Fibroblast of lung (primary cell): ENCODE data around the gene P3H3. TPM values are rescaled to one million over a fixed set of nuclear protein-coding genes. Genes with fewer than 3 reads are reported as not detected.

Source experiments
- DNase-seq, 2 donors: peaks; one replicate each; pipeline versions ENCODE4 v3.0.0 to v3.0.0-alpha.2; 2010; ENCODE audit warnings: low read depth in 2 of 2
- H2AFZ ChIP-seq: 2 replicates; pipeline ENCODE4 v1.5.1; 2012; ENCODE audit warnings: low read length, control low read depth, inconsistent platforms
- H3K27ac ChIP-seq: 2 replicates; pipeline ENCODE4 v1.5.1; 2011; ENCODE audit warnings: low read length, control low read depth; ENCODE audit not compliant: insufficient read depth
- H3K27me3 ChIP-seq: 2 replicates; pipeline ENCODE4 v1.5.1; 2011; ENCODE audit warnings: mild to moderate bottlenecking, low read length; ENCODE audit not compliant: control insufficient read depth, insufficient read depth
- H3K36me3 ChIP-seq: 2 replicates; pipeline ENCODE4 v1.5.1; 2011; ENCODE audit warnings: low read length; ENCODE audit not compliant: control insufficient read depth, insufficient read depth
- H3K4me1 ChIP-seq: 2 replicates; pipeline ENCODE4 v1.5.1; 2011; ENCODE audit warnings: low read length; ENCODE audit not compliant: control insufficient read depth, insufficient read depth; ENCODE audit errors: extremely low read depth
- H3K4me2 ChIP-seq: 2 replicates; pipeline ENCODE4 v1.5.1; 2011; ENCODE audit warnings: low read length, control low read depth; ENCODE audit not compliant: insufficient read depth; ENCODE audit errors: extremely low read depth
- H3K4me3 ChIP-seq, 4 experiments: fragments of 200-600 bp in 1 of 4; sonication (generic) in 1 of 4; replicated peaks in 1 of 4; 2 replicates each; pipeline ENCODE4 v1.5.1; 2011 to 2016; ENCODE audit warnings: low read length in 4 of 4, low read depth in 3 of 4, mild to moderate bottlenecking in 3 of 4, control low read depth in 2 of 4, inconsistent platforms in 1 of 4, mixed read lengths in 1 of 4; ENCODE audit not compliant: insufficient read depth in 1 of 4; ENCODE audit errors: control extremely low read depth in 1 of 4
- H3K79me2 ChIP-seq: 2 replicates; pipeline ENCODE4 v1.5.1; 2012; ENCODE audit warnings: mild to moderate bottlenecking, low read length, inconsistent platforms; ENCODE audit not compliant: control insufficient read depth, insufficient read depth
- H3K9ac ChIP-seq: 2 replicates; pipeline ENCODE4 v1.5.1; 2011; ENCODE audit warnings: mild to moderate bottlenecking, low read length, control low read depth; ENCODE audit not compliant: insufficient read depth
- H3K9me3 ChIP-seq: 2 replicates; pipeline ENCODE4 v1.5.1; 2012; ENCODE audit warnings: low read depth, low read length; ENCODE audit not compliant: control insufficient read depth, insufficient read depth
- H4K20me1 ChIP-seq: 2 replicates; pipeline ENCODE4 v1.5.1; 2011; ENCODE audit warnings: low read length; ENCODE audit not compliant: control insufficient read depth, insufficient read depth; ENCODE audit errors: extremely low read depth
- EZH2 ChIP-seq: IDR thresholded peaks from 2 replicates; pipeline ENCODE4 v1.5.1; 2012; ENCODE audit warnings: low read length, control low read depth, mild to moderate bottlenecking; ENCODE audit errors: missing control alignments
- polyA plus RNA-seq, 2 donors: library from polyadenylated mRNA; depleted of rRNA in 1 of 2; stranded (reverse) in 1 of 2; unstranded in 1 of 2; fragments of >200 nt; gene quantifications; 2 replicates each; pipeline ENCODE4 v1.2.1, GENCODE V29; 2011 to 2012; ENCODE audit warnings: missing spikeins in 1 of 2
- total RNA-seq: library from RNA; depleted of rRNA; stranded (reverse); fragments of >200 nt; gene quantifications from 2 replicates; pipeline ENCODE4 v1.2.1, GENCODE V29; 2014
- TF ChIP-seq, protein P1 (sequence below), 2 donors: IDR thresholded peaks in 1 of 2; conservative IDR thresholded peaks in 1 of 2; 1 replicate in 1 of 2; 2 replicates in 1 of 2; pipeline ENCODE4 v1.5.1; 2011 to 2012; ENCODE audit warnings: low read length in 2 of 2, control low read depth in 1 of 2, inconsistent platforms in 1 of 2, low read depth in 1 of 2, mild to moderate bottlenecking in 1 of 2

P3H3 gene
- total and polyA plus RNA-seq, 2 donors (not counting 1 experiment from before 2014, with no cell fraction given), result 44.0 to 96.3 TPM

DNA sequence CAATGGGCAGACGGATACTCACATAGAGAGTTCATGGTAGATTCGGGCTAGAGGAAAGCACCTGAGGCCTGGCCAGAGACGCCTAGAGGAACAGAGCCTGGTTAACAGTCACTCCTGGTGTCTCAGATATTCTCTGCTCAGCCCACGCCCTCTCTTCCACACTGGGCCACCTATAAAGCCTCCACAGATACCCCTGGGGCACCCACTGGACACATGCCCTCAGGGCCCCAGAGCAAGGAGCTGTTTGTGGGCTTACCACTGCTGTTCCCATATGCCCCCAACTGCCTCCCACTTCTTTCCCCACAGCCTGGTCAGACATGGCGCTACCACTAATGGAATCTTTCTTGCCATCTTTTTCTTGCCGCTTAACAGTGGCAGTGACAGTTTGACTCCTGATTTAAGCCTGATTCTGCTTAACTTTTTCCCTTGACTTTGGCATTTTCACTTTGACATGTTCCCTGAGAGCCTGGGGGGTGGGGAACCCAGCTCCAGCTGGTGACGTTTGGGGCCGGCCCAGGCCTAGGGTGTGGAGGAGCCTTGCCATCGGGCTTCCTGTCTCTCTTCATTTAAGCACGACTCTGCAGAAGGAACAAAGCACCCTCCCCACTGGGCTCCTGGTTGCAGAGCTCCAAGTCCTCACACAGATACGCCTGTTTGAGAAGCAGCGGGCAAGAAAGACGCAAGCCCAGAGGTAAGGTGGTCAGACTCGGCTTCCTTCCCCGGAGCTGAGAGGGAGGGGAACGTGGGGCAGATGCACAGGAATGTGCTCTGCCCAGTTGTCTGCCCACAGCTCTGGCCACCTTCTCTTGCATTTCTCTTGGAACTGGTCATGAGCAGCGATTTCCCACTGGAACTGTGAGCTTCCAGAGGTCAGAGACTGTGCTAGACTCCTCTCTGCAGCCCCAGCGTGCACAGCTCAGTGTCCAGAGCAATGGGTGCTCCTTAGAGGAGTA, 39.0 kb upstream of the P3H3 start, which contains the start of gene CD4:
Gene CD4 (plus strand): TSS at position 557 of the 953 bp plus-strand sequence. CDS start 10,611 bp downstream, outside the sequence.
- H3K4me3 ChIP-seq, result peak within 1 kb of the TSS; percentile 38 to 60 (median 52)

DNA sequence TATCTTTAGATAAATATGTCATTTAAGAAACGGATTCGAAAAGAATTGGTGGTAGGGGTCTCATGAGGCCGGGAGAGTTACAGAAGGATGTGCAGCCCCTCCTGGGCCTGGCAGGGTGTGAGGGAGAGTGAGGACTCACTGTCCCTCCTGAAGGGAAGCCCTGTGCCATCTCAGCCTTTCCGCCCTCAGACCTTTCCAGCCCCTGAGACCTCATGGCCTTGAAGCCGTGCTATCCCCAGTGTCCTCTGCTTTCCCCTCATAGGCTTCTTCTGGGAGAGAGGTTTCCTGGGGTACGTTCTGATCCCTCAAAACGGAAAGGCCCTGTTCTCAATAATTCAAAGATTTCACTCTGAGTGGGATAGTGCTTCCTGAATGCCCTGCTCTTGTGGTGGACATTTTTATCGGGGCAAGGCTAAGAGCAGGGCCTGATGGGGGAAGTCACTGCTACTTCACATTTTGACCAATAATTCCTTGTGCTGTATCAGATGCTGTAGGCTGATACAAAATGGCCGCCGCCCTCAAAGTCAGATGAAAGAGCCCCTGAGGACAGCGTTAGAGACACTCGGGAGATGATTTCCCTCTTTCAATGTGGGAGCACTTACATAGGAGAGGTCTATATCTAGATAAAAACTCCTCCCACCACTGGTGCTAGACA, 37.6 kb upstream of the P3H3 start:
- peak overlapping the region; percentile 38 to 60 (median 52) for H3K4me3 ChIP-seq
- H3K4me1 ChIP-seq, result peaks cover 3% of the 10 kb centered on the region
- H3K36me3 ChIP-seq, result peaks cover 2% of the 10 kb centered on the region
- no peaks in the 10 kb centered on the region for H4K20me1 ChIP-seq
- H3K9me3 ChIP-seq, result no peaks in the 10 kb centered on the region
- peaks cover 23% of the 10 kb centered on the region for H3K79me2 ChIP-seq
- H3K27ac ChIP-seq, result peak overlapping the region; percentile 53
- TF ChIP-seq EZH2, result no peak
- TF ChIP-seq, protein P1, sequence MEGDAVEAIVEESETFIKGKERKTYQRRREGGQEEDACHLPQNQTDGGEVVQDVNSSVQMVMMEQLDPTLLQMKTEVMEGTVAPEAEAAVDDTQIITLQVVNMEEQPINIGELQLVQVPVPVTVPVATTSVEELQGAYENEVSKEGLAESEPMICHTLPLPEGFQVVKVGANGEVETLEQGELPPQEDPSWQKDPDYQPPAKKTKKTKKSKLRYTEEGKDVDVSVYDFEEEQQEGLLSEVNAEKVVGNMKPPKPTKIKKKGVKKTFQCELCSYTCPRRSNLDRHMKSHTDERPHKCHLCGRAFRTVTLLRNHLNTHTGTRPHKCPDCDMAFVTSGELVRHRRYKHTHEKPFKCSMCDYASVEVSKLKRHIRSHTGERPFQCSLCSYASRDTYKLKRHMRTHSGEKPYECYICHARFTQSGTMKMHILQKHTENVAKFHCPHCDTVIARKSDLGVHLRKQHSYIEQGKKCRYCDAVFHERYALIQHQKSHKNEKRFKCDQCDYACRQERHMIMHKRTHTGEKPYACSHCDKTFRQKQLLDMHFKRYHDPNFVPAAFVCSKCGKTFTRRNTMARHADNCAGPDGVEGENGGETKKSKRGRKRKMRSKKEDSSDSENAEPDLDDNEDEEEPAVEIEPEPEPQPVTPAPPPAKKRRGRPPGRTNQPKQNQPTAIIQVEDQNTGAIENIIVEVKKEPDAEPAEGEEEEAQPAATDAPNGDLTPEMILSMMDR (conservative IDR thresholded peaks at IDR 0.05 in 1 of 2, IDR thresholded peaks at IDR 0.05 in 1 of 2; ENCODE audit: low read depth in 1 of 2, low read length in 2 of 2), result no peak
- peak overlapping the region; percentile 64 for H2AFZ ChIP-seq
- H3K27me3 ChIP-seq, result no peaks in the 10 kb centered on the region
- H3K9ac ChIP-seq, result peak overlapping the region; percentile 34
- no peak for DNase-seq
- peak overlapping the region; percentile 39 for H3K4me2 ChIP-seq

More for the DNA sequence above, 39.0 kb upstream of the P3H3 start, which contains the start of gene CD4:
- H3K27ac ChIP-seq, result peak within 1 kb of the TSS; percentile 74
- peaks cover 3% of the 10 kb centered on the region for H3K4me1 ChIP-seq
- no peaks in the 10 kb centered on the region for H3K9me3 ChIP-seq
- H3K79me2 ChIP-seq, result peaks cover 23% of the 10 kb centered on the region
- H4K20me1 ChIP-seq, result no peaks in the 10 kb centered on the region
- no peaks in the 10 kb centered on the region for H3K27me3 ChIP-seq
- H3K9ac ChIP-seq, result peak within 1 kb of the TSS; percentile 44
- DNase-seq, result peak in 1 of 2 donors; percentile 50
- TF ChIP-seq, protein P1 (conservative IDR thresholded peaks at IDR 0.05 in 1 of 2, IDR thresholded peaks at IDR 0.05 in 1 of 2; ENCODE audit: low read depth in 1 of 2, low read length in 2 of 2), result no peak
- no peak for TF ChIP-seq EZH2
- peak within 1 kb of the TSS; percentile 74 for H2AFZ ChIP-seq
- peaks cover 2% of the 10 kb centered on the region for H3K36me3 ChIP-seq
- H3K4me2 ChIP-seq, result peak within 1 kb of the TSS; percentile 59
